ENCODE measurements around the gene PSMD9. TPM values are rescaled to one million over a fixed set of nuclear protein-coding genes. Genes with fewer than 3 reads are reported as not detected.

The PSMD9 gene
- total RNA-seq, 3 donors from 2014 or later, result 34.7 to 65.3 (median 37.9) TPM

DNA sequence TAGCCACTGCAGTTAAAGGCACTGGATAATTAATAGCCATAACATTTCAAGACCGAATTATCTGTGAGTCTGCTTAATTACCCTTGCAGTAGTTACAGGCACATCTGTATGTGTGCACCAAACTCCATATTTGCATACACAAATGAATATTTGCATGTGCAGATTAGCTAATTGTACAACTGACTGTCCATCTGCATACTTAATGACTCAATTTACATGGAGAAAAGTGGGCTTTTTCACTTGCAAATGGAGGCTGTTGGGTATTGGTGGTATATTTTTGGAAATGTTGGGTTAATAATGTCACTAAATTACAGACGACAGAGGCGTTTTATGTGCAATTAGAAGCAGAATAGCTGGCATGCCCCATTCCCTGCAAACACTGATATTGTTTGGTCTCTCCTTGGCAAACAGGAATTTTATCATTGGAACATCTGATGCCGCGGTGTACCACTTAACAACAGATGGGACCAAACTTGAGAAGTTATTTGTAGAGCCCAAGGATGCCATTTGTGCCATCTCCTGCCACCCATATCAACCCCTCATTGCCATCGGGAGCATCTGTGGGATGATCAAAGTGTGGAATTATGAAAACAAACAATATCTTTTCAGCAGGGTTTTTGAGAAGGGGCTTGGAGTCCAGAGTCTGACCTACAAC, 69.4 kb downstream of the PSMD9 start:
- intact Hi-C loops (cut with DNase I; ENCODE audit: low total_unique reads), result no loop called here

DNA sequence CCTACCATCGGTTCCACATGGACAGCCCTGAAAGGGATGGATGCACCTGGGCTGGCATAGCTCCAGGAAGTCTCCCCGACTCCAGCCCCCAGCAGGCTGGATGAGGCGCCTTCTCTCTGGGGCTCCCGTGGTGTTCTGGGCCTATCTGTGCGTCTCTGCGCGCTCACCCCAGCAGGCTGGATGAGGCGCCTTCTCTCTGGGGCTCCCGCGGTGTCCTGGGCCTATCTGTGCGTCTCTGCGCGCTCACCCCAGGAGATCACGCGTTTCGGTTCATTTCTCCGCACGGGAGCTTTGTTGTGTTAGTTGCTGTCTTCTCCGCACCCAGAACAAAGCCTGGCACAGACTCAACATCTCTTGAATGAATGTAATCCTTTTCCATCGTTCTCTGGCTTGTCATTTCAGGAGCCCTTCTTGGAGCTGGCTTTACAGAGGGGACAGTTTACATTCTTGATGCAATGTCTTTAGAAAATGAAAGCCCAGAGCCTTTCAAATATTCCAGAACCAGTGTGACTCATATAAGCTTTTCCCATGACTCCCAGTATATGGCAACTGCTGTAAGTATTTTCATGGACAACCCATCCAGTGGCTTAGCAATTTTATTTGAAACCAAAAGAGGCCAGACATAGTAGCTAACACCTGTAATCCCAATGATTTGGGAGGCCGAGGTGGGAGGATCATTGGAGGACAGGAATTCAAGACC, 70.1 kb downstream of the PSMD9 start:
- Histone ChIP-seq H3K4me1 (no peaks in the 10 kb centered on the region), H3K36me3 (no peaks in the 10 kb centered on the region), H3K27me3 (no peaks in the 10 kb centered on the region), H3K4me3 (no peak overlapping the region), H3K27ac (no peak overlapping the region), H3K9me3 (no peaks in the 10 kb centered on the region)
- no peak for DNase-seq (ENCODE audit: low spot score in 2 of 2)
- TF ChIP-seq POLR2AphosphoS5 (IDR thresholded peaks at IDR 0.05) (no peak), POLR2A (IDR thresholded peaks at IDR 0.05) (no peak)
- TF ChIP-seq, protein P1, sequence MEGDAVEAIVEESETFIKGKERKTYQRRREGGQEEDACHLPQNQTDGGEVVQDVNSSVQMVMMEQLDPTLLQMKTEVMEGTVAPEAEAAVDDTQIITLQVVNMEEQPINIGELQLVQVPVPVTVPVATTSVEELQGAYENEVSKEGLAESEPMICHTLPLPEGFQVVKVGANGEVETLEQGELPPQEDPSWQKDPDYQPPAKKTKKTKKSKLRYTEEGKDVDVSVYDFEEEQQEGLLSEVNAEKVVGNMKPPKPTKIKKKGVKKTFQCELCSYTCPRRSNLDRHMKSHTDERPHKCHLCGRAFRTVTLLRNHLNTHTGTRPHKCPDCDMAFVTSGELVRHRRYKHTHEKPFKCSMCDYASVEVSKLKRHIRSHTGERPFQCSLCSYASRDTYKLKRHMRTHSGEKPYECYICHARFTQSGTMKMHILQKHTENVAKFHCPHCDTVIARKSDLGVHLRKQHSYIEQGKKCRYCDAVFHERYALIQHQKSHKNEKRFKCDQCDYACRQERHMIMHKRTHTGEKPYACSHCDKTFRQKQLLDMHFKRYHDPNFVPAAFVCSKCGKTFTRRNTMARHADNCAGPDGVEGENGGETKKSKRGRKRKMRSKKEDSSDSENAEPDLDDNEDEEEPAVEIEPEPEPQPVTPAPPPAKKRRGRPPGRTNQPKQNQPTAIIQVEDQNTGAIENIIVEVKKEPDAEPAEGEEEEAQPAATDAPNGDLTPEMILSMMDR (IDR thresholded peaks at IDR 0.05), result no peak
- intact Hi-C loops (cut with DNase I; ENCODE audit: low total_unique reads), result no loop called here

More for the DNA sequence above, 69.4 kb downstream of the PSMD9 start:
- Histone ChIP-seq H3K4me1 (no peaks in the 10 kb centered on the region), H3K4me3 (no peak overlapping the region), H3K27me3 (no peaks in the 10 kb centered on the region), H3K9me3 (no peaks in the 10 kb centered on the region), H3K27ac (no peak overlapping the region), H3K36me3 (no peaks in the 10 kb centered on the region)
- TF ChIP-seq, protein P1 (IDR thresholded peaks at IDR 0.05), result no peak
- TF ChIP-seq POLR2AphosphoS5 (IDR thresholded peaks at IDR 0.05), result no peak
- no peak for TF ChIP-seq POLR2A (IDR thresholded peaks at IDR 0.05)
- DNase-seq (ENCODE audit: low spot score in 2 of 2), result no peak

DNA sequence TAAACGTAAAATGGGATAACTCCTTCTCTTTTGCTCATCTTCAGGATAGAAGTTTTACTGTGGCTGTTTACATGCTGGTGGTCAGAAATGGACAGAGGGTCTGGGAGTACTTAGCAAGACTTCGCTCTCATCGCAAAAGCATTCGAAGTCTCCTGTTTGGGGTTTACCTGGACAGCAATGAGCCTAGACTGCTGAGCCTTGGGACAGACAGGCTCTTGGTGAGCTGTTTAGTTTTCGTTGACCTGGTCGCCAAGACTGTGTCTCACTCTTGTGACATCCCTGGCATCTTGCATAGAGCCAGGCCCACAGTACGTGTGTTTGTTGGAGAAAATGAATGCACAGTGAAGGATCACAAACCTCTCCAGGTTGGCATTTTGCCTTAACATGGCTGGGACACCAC, 72.0 kb downstream of the PSMD9 start:
- TF ChIP-seq, protein P1 (IDR thresholded peaks at IDR 0.05), result no peak
- TF ChIP-seq POLR2A (IDR thresholded peaks at IDR 0.05) (no peak), POLR2AphosphoS5 (IDR thresholded peaks at IDR 0.05) (no peak)
- Histone ChIP-seq H3K4me1 (no peaks in the 10 kb centered on the region), H3K9me3 (no peaks in the 10 kb centered on the region), H3K36me3 (no peaks in the 10 kb centered on the region), H3K4me3 (no peak overlapping the region), H3K27me3 (no peaks in the 10 kb centered on the region), H3K27ac (no peak overlapping the region)
- intact Hi-C loops (cut with DNase I; ENCODE audit: low total_unique reads), result no loop called here
- DNase-seq (ENCODE audit: low spot score in 2 of 2), result no peak

DNA sequence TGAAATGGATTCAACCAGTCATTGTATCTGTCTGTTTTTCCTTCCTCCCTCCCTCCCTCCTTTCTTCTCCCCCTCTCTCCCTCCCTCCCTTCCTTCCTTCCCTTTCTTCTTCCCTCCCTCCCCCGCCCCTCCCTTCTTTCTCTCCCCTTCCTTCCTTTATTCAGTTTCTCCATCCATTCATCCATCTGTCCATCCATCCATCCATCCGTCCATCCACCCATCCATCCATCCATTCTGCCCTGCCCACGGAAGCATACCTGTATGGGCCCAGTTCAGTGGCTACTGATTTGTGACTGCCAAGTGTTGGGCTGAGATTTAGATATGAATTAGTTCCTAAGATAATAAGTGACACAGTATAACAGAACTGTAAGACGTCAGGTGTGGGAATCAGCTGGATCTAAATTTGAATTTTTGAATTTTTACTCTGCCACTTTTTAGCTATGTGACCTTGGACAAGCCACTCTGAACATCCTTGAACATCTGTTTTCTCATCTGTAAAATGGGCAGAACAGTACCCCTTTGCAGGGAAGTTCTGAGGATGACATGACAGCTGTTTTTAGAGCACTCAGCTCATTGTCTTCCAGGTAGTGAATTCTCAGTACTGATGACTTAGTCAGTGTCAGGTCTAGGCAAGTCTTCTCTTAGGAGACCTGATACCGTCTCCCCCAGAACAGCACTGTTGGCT, 72.7 kb downstream of the PSMD9 start:
- H3K4me1 ChIP-seq, result no peaks in the 10 kb centered on the region
- H3K27me3 ChIP-seq, result no peaks in the 10 kb centered on the region
- H3K4me3 ChIP-seq, result no peak overlapping the region
- TF ChIP-seq POLR2A (IDR thresholded peaks at IDR 0.05) (no peak), POLR2AphosphoS5 (IDR thresholded peaks at IDR 0.05) (no peak)
- TF ChIP-seq, protein P1 (IDR thresholded peaks at IDR 0.05), result no peak
- no peaks in the 10 kb centered on the region for H3K36me3 ChIP-seq
- intact Hi-C loops (cut with DNase I; ENCODE audit: low total_unique reads), result no loop called here
- H3K27ac ChIP-seq, result no peak overlapping the region
- no peak for DNase-seq (ENCODE audit: low spot score in 2 of 2)
- no peaks in the 10 kb centered on the region for H3K9me3 ChIP-seq
